Activated naive CD8-positive, alpha-beta T cell (primary cell): ENCODE results near the gene C3orf85.

Source experiments
- H3K27ac Mint-ChIP-seq: one replicate; pipeline ENCODE4 v1.8.0; 2021; ENCODE audit warnings: mixed read lengths
- H3K27me3 Mint-ChIP-seq: one replicate; pipeline ENCODE4 v1.8.0; 2021; ENCODE audit warnings: mixed read lengths
- H3K36me3 Mint-ChIP-seq: one replicate; pipeline ENCODE4 v1.8.0; 2021; ENCODE audit warnings: mixed read lengths
- H3K4me1 Mint-ChIP-seq: one replicate; pipeline ENCODE4 v1.8.0; 2021; ENCODE audit warnings: low read depth, mixed read lengths
- H3K4me3 Mint-ChIP-seq: one replicate; pipeline ENCODE4 v1.8.0; 2021; ENCODE audit warnings: mild to moderate bottlenecking, mixed read lengths
- H3K9me3 Mint-ChIP-seq: one replicate; pipeline ENCODE4 v1.8.0; 2021; ENCODE audit warnings: low read depth, mixed read lengths

The C3orf85 gene

DNA sequence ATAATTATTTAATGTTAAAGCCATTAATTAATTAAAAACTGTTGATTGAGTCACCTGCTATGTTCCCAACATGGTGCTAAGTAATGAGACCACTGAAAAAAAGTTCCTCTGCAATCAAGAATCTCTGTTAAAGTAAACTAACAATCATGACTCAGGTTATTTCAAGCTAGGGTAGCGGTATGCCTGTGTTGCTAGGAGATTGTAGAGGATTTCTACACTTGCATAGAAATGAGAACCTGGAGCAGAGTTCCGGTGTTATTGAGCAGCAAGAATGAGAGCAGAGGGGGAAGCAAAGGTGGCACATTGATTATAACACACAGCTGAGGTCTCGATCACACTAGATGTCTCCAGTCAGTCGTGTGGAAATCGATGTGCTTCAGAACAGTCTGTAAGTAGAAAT lies 41.4 kb downstream of the C3orf85 start:
- Mint-ChIP-seq H3K4me3 (no peak overlapping the region), H3K4me1 (no peaks in the 10 kb centered on the region), H3K27me3 (no peaks in the 10 kb centered on the region), H3K9me3 (no peaks in the 10 kb centered on the region), H3K27ac (no peak overlapping the region), H3K36me3 (no peaks in the 10 kb centered on the region)

DNA sequence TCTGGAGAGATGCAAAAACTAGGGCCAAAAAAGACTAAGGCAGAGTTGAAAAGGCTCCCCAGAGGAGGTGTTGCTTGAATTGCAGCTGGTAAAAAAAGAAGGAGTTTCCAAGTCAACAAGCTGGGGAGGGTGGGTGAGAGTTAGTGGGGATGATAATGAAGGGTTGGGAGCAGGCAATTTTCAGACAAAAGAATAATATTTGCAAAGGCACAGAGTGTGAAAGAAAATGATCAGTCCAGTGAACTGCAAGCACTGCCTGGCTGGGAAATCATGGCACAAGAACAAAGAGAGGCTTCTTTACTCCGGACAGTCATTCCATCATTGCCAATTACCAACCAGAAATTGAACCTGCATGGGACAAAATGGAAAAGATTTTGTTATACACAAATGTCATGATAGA lies 42.2 kb downstream of the C3orf85 start:
- no peaks in the 10 kb centered on the region for H3K9me3 Mint-ChIP-seq
- no peak overlapping the region for H3K4me3 Mint-ChIP-seq
- no peaks in the 10 kb centered on the region for H3K27me3 Mint-ChIP-seq
- no peaks in the 10 kb centered on the region for H3K36me3 Mint-ChIP-seq
- no peaks in the 10 kb centered on the region for H3K4me1 Mint-ChIP-seq
- H3K27ac Mint-ChIP-seq: no peak overlapping the region

GRCh38 chr3:109184726-109185125 lies 48.2 kb downstream of the C3orf85 start:
- Mint-ChIP-seq H3K27ac (no peak overlapping the region), H3K4me1 (no peaks in the 10 kb centered on the region), H3K27me3 (peaks cover 2% of the 10 kb centered on the region), H3K36me3 (no peaks in the 10 kb centered on the region), H3K9me3 (no peaks in the 10 kb centered on the region), H3K4me3 (no peak overlapping the region)

DNA sequence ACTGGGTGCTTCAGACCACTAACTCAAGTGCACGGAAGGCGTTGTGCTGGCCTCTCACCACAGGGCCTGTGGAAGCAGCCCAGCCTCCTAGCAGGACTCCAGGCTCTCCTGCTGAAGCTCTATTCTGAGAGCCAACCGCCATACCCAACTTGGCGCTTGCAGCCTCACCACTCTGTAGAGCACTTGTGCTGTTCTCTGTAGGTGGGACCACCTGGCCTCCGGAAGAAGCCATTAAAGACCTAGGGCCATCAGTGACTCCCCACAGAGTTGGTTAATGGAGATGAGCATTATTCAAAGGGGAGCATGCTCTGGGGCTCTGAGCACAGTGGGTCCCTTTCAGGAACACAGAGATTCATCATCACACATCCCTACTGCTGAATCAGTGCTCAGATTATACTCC lies 50.9 kb downstream of the C3orf85 start:
- H3K36me3 Mint-ChIP-seq: no peaks in the 10 kb centered on the region
- no peak overlapping the region for H3K4me3 Mint-ChIP-seq
- no peak overlapping the region for H3K27ac Mint-ChIP-seq

DNA sequence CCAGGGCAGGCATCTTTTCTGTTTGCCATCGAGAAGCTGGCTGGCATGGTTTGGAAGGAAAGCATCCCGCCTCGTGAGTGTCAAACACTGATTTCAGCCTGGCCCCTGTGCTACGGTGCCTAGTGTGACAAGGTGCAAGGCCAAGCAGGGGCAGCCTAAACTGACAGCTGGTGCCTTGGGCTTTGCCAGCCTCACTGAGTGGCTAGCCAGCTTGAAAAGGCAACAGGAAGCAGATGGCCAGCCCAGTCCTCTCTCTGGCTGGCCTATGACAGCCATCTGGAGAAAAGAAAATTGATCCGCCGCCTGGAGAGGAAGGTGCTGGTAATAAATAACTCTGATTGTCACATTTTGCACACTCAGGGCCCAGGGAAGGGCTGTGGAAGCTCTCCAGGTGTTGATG lies 52.2 kb downstream of the C3orf85 start:
- Mint-ChIP-seq H3K4me1 (no peaks in the 10 kb centered on the region), H3K27me3 (peaks cover 2% of the 10 kb centered on the region), H3K9me3 (no peaks in the 10 kb centered on the region), H3K36me3 (no peaks in the 10 kb centered on the region), H3K4me3 (no peak overlapping the region), H3K27ac (no peak overlapping the region)

More for the DNA sequence above, 50.9 kb downstream of the C3orf85 start:
- peaks cover 2% of the 10 kb centered on the region for H3K27me3 Mint-ChIP-seq
- no peaks in the 10 kb centered on the region for H3K4me1 Mint-ChIP-seq
- H3K9me3 Mint-ChIP-seq: no peaks in the 10 kb centered on the region

DNA sequence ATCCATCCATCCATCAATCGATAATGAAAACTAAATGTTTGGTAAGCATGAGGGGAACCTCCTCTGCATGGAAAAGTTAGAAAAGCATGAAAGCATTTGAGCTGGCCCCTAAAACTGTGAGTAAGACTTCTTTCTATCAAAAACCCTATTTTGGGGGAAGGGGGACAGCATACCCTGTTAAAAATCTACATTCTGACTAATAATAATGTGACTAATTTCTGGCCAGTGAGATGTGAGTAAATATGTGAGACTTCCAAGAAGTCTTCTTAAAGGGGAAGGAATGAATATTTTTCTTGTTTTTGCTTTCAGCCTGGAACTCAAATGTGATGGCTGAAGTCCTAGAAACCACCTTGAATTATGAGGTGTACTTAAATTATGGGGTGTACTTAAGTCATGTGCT lies 54.9 kb downstream of the C3orf85 start:
- no peaks in the 10 kb centered on the region for H3K4me1 Mint-ChIP-seq

GRCh38 chr3:109195815-109196214 lies 59.3 kb downstream of the C3orf85 start:
- peaks cover 3% of the 10 kb centered on the region for H3K27me3 Mint-ChIP-seq

More for the DNA sequence above, 54.9 kb downstream of the C3orf85 start:
- no peak overlapping the region for H3K27ac Mint-ChIP-seq
- no peaks in the 10 kb centered on the region for H3K36me3 Mint-ChIP-seq
- no peaks in the 10 kb centered on the region for H3K27me3 Mint-ChIP-seq
- H3K9me3 Mint-ChIP-seq: no peaks in the 10 kb centered on the region
- no peak overlapping the region for H3K4me3 Mint-ChIP-seq

More at GRCh38 chr3:109195815-109196214, 59.3 kb downstream of the C3orf85 start:
- Mint-ChIP-seq H3K4me1 (no peaks in the 10 kb centered on the region), H3K9me3 (peaks cover 3% of the 10 kb centered on the region), H3K36me3 (peaks cover 2% of the 10 kb centered on the region), H3K27ac (no peak overlapping the region), H3K4me3 (no peak overlapping the region)
